ENCODE measurements around the gene RALGAPA2.

RALGAPA2 gene

DNA sequence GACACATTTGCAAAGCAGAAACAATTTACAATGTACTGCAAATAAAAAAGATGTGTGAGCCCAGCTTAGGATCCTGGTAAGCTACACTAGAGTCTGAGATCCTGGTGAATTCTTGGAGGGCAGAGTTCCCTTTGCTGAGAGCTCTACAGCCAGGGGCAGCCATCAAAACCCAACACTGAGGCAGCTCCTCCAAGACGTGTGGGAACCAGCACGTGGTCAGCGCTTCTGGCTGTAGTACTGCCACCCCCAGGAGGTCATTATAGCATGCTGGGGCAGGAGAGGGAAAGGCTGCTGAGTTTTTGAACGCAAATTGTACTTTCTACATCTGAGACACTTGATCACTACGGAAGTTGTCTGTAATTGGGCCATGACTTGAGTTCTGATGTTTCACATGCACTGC lies 213.0 kb downstream of the RALGAPA2 start:
- TF ChIP-seq, protein P1, sequence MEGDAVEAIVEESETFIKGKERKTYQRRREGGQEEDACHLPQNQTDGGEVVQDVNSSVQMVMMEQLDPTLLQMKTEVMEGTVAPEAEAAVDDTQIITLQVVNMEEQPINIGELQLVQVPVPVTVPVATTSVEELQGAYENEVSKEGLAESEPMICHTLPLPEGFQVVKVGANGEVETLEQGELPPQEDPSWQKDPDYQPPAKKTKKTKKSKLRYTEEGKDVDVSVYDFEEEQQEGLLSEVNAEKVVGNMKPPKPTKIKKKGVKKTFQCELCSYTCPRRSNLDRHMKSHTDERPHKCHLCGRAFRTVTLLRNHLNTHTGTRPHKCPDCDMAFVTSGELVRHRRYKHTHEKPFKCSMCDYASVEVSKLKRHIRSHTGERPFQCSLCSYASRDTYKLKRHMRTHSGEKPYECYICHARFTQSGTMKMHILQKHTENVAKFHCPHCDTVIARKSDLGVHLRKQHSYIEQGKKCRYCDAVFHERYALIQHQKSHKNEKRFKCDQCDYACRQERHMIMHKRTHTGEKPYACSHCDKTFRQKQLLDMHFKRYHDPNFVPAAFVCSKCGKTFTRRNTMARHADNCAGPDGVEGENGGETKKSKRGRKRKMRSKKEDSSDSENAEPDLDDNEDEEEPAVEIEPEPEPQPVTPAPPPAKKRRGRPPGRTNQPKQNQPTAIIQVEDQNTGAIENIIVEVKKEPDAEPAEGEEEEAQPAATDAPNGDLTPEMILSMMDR (IDR thresholded peaks at IDR 0.05) = no peak

GRCh38 chr20:20498076-20498861 lies 214.2 kb downstream of the RALGAPA2 start:
- TF ChIP-seq, protein P1 (IDR thresholded peaks at IDR 0.05) = no peak; the same call in 1 of the 2 replicates

DNA sequence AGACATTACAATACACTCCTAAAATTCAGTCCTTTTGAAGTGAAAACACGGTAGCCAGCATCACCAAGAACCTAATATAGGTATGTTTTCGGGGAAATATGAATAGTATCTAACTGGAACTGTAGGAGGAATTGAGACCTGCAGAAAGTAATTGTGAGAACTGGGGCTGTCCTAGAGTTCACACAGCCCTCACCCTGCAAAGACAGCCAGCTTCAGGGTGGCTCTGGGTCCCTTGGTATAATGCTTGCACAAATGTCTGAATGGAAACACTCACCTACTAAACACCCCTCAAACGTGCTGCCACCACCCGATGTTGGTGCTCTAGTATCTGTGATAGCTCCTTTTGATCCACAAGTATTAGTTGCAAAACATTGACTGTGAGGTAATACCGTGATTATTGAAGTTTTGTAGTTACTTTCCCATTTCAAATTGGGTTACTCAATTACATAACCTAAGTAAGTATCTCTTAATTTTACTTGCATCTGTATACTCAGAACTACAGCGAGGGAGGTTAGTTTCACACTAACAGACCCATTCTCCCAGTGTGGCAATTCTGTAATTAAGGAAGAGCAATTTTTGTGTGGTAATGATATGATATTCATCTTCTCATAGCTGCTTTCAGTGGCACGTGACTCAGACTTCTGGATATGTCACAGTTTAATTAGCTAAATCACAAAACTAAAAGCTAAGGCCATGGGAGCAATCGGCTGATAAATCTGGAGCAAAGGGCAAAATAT lies 215.0 kb downstream of the RALGAPA2 start:
- TF ChIP-seq, protein P1 (IDR thresholded peaks at IDR 0.05) = no peak

- TF ChIP-seq, protein P1 (IDR thresholded peaks at IDR 0.05) = no peak
These were observed 216.5 kb downstream of the RALGAPA2 start for GRCh38 chr20:20495729-20496503.

DNA sequence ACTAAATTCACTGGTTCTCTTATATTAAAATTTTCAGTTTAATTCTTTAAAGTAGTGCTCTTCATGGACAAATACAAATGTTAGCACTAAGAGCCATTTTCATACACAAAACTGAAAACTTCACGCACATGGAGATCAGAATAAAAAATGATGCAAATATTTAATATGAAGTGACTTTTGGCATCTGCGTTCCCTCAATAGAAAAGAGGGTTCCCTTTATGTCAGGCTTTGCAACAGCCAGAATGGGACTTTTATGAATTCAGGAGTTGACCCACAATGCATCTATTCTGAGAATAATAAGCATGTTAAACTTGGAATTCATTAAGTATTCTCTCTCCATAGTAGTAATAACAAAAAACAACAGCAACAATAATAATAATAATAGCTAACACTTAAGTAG lies 218.7 kb downstream of the RALGAPA2 start:
- TF ChIP-seq, protein P1 (IDR thresholded peaks at IDR 0.05) = no peak

GRCh38 chr20:20492521-20493332 lies 219.7 kb downstream of the RALGAPA2 start:
- TF ChIP-seq, protein P1 (IDR thresholded peaks at IDR 0.05) = no peak

Data from LNCAP (cell line).